NCI-H2227 (cell line): Measurements from ENCODE around the gene CNKSR3.

Experiments used
- DNase-seq: peaks from one replicate; lab custom pipeline; 2025; ENCODE audit not compliant: unreplicated experiment; lab: John Stamatoyannopoulos, UW

The CNKSR3 gene

GRCh38 chr6:154388803-154389202 is 121.7 kb downstream of the CNKSR3 start:
- DNase-seq, result no peak

- DNase-seq, result no peak
These were observed 123.4 kb downstream of the CNKSR3 start for GRCh38 chr6:154386848-154387717.

GRCh38 chr6:154384191-154384590 is 126.3 kb downstream of the CNKSR3 start:
- DNase-seq, result no peak

GRCh38 chr6:154383273-154383672 is 127.2 kb downstream of the CNKSR3 start:
- DNase-seq, result no peak

- DNase-seq, result no peak
These were observed 127.7 kb downstream of the CNKSR3 start for GRCh38 chr6:154382740-154383139.

GRCh38 chr6:154381548-154381947 is 128.9 kb downstream of the CNKSR3 start:
- no peak for DNase-seq

- DNase-seq, result no peak
These were observed 129.7 kb downstream of the CNKSR3 start for GRCh38 chr6:154380741-154381140.

- no peak for DNase-seq
These were observed 130.9 kb downstream of the CNKSR3 start for GRCh38 chr6:154379585-154379984.

- DNase-seq, result no peak
These were observed 132.0 kb downstream of the CNKSR3 start for GRCh38 chr6:154378518-154378917.

GRCh38 chr6:154377726-154378125 is 132.8 kb downstream of the CNKSR3 start:
- no peak for DNase-seq

- DNase-seq, result no peak
These were observed 136.5 kb downstream of the CNKSR3 start for GRCh38 chr6:154373971-154374370.

GRCh38 chr6:154371281-154371680 is 139.2 kb downstream of the CNKSR3 start:
- no peak for DNase-seq

GRCh38 chr6:154370545-154370944 is 139.9 kb downstream of the CNKSR3 start:
- peak; percentile 26 for DNase-seq

- no peak for DNase-seq
These were observed 142.4 kb downstream of the CNKSR3 start for GRCh38 chr6:154367839-154368695.

- DNase-seq, result no peak
These were observed 143.1 kb downstream of the CNKSR3 start for GRCh38 chr6:154367336-154367735.

- DNase-seq, result no peak
These were observed 146.7 kb downstream of the CNKSR3 start for GRCh38 chr6:154363821-154364220.

- DNase-seq, result peak; percentile 7
These were observed 149.0 kb downstream of the CNKSR3 start for GRCh38 chr6:154361476-154361875.

- no peak for DNase-seq
These were observed 150.0 kb downstream of the CNKSR3 start for GRCh38 chr6:154360476-154360875.

- no peak for DNase-seq
These were observed 150.8 kb downstream of the CNKSR3 start for GRCh38 chr6:154359679-154360078.

- DNase-seq, result no peak
These were observed 151.3 kb downstream of the CNKSR3 start for GRCh38 chr6:154359161-154359574.

- no peak for DNase-seq
These were observed 152.4 kb downstream of the CNKSR3 start for GRCh38 chr6:154358019-154358545.

- no peak for DNase-seq
These were observed 153.8 kb downstream of the CNKSR3 start, which contains the start of gene IPCEF1 for GRCh38 chr6:154356690-154357089. IPCEF1 (minus strand) TSS chr6:154356803; CDS start chr6:154265947, 90,856 bp downstream.
